Nephron progenitor cell (in vitro differentiated cells): ENCODE data around the gene SFXN5.
A peak's percentile ranks its signal among the peaks of the same experiment; 100 is the strongest.

Experiments used
- DNase-seq: peaks from one replicate; pipeline ENCODE4 v3.0.0; 2021
- H3K27ac Mint-ChIP-seq: 2 replicates; pipeline ENCODE4 v1.8.0; 2021; ENCODE audit warnings: mild to moderate bottlenecking, moderate library complexity, mixed read lengths
- H3K27me3 Mint-ChIP-seq: 2 replicates; pipeline ENCODE4 v1.8.0; 2021; ENCODE audit warnings: mild to moderate bottlenecking, low read depth, mixed read lengths; ENCODE audit not compliant: poor library complexity
- H3K36me3 Mint-ChIP-seq: 2 replicates; pipeline ENCODE4 v1.8.0; 2021; ENCODE audit warnings: low read depth, mixed read lengths
- H3K4me1 Mint-ChIP-seq: 2 replicates; pipeline ENCODE4 v1.8.0; 2021; ENCODE audit warnings: mixed read lengths
- H3K4me3 Mint-ChIP-seq: 2 replicates; pipeline ENCODE4 v1.8.0; 2021; ENCODE audit warnings: mild to moderate bottlenecking, moderate library complexity, mixed read lengths
- H3K9me3 Mint-ChIP-seq: 2 replicates; pipeline ENCODE4 v1.8.0; 2021; ENCODE audit warnings: mild to moderate bottlenecking, moderate library complexity, mixed read lengths
- TF ChIP-seq, protein P1 (sequence below): fragments of 200-600 bp; sonication (generic); IDR thresholded peaks from 2 replicates; pipeline ENCODE4 v1.5.0; 2021; ENCODE audit warnings: antibody characterized with exemption

Gene SFXN5

DNA sequence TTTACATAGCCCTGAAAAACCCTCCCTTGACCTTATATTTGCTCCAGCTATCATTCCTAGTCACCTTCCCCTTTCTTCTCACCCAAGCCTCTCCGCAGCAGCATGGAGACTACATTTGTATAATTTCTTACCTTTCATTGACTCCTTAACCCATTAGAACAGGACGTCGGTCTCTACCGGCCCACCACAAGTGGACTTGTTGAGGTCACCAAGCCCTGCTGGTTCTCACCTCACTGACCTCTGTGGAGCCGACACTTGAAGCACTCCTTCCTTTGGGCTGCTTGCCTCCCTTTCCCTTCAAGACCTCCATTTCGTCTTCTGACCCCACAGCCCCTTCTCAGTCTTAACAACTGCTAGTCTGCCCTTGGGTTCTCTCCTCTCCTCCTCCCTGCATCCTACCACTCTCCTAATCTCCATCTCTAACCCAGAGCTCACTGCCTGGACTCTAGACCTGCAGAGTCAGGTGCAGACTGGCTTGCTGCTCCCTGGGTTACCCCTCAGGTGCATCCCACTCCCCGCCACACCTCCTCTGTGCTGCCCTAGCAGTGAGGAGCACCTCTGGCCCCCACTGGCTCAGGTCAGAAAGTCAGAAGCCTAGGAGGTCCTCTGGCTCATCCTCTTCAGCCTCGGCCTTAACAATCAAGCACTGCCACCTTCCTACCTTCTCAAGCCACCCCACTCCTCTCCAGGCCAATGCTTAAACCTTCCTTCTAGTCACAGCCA, 5.3 kb upstream of the SFXN5 start:
- H3K9me3 Mint-ChIP-seq, result no peaks in the 10 kb centered on the region
- H3K27me3 Mint-ChIP-seq, result peaks cover 23% of the 10 kb centered on the region
- TF ChIP-seq, protein P1, sequence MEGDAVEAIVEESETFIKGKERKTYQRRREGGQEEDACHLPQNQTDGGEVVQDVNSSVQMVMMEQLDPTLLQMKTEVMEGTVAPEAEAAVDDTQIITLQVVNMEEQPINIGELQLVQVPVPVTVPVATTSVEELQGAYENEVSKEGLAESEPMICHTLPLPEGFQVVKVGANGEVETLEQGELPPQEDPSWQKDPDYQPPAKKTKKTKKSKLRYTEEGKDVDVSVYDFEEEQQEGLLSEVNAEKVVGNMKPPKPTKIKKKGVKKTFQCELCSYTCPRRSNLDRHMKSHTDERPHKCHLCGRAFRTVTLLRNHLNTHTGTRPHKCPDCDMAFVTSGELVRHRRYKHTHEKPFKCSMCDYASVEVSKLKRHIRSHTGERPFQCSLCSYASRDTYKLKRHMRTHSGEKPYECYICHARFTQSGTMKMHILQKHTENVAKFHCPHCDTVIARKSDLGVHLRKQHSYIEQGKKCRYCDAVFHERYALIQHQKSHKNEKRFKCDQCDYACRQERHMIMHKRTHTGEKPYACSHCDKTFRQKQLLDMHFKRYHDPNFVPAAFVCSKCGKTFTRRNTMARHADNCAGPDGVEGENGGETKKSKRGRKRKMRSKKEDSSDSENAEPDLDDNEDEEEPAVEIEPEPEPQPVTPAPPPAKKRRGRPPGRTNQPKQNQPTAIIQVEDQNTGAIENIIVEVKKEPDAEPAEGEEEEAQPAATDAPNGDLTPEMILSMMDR, result no peak
- H3K36me3 Mint-ChIP-seq, result no peaks in the 10 kb centered on the region
- no peak overlapping the region for H3K4me3 Mint-ChIP-seq
- H3K4me1 Mint-ChIP-seq, result peaks cover 73% of the 10 kb centered on the region
- no peak overlapping the region for H3K27ac Mint-ChIP-seq
- DNase-seq, result no peak

DNA sequence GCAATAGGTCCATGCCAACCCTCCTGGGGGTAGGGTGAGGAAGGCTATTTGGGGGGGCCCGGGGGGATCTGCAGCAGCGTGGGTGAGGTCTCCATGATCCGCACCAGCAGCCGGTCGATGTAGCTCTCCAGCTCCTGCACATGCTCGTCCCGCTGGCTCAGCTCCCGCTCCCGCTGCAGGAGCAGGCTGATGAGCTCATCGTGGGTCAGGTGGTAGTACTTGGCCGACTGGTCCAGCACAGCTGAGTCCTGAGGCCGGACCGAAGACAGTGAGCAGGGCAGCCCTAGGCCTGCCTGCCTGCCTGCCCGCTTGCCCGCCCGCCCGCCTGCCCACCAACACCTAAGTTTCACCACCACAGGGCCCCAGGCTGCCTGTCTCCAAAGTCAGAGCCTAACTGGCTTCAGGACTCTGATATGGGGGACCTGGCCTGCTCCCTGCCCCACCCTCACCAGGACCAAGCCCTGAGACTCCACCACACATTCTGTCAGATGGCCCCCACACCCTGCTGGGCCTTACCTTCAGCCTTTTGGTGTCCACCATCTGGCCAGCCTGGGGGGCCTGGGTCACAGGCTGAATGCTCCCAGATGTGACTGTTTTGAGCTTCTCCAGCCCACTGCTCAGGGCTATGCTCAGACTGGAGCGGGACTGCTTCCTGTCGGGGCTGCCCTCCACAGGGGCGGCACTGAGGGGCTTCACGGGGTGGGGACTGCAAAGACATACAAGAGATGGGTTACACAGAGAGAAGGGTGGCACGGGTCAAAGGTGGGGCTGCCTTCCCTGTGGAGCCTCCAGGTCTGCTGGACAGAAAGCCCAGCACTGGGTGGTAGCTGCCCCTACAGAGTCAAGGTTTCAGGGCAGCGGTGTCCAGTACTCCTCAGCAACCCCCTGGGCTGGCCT, 4.2 kb upstream of the SFXN5 start:
- TF ChIP-seq, protein P1, result no peak
- H3K27me3 Mint-ChIP-seq, result peaks cover 23% of the 10 kb centered on the region
- no peaks in the 10 kb centered on the region for H3K36me3 Mint-ChIP-seq
- H3K4me3 Mint-ChIP-seq, result no peak overlapping the region
- no peaks in the 10 kb centered on the region for H3K9me3 Mint-ChIP-seq
- DNase-seq, result no peak
- H3K4me1 Mint-ChIP-seq, result peaks cover 64% of the 10 kb centered on the region
- H3K27ac Mint-ChIP-seq, result no peak overlapping the region

DNA sequence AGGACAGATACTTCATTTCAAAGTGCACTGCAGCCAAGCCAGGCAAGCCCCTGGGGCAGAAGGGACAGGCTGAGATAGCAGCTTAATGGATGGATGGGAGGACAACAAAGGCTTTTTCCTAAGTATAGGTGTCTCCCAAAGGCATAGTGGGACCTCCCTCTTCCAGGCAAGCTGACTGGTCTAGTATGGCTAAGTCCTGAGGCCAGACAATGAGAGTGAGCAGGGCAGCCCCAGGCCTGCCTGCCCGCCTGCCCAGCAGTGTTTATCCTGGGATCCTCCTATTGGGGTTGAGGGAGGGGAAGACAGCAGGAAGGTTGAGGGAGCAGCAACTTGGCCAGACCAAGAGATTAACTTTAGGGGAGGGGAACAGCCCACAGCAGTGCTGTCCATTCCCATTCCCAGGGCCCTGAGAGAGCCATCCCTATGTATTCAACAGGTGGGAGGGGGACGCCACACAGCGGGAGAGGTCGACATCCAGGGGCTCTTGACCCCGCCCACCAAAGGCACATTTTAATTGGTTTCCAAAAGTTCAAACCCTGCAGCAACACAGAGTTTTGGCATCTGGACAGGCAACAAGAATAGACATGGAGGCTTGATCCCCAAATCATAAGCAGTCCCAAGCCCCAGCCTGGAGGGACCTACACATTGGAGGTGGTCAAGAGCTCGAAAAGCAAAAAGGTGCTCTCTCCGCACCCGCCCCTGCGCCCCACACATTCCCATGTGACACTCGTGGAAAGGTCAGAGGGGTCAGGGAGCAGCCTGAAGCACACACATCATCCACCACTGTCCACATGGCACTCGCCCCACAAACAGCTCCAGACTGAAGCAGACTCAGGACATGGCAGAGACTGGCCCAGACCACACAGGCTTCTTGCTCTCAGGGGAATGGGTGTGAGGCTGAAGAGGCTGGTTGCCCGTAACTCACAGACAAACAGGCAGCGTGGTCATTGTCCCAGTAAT, 2.9 kb upstream of the SFXN5 start:
- no peaks in the 10 kb centered on the region for H3K36me3 Mint-ChIP-seq
- H3K4me3 Mint-ChIP-seq, result no peak overlapping the region
- H3K9me3 Mint-ChIP-seq, result no peaks in the 10 kb centered on the region
- H3K27me3 Mint-ChIP-seq, result peaks cover 28% of the 10 kb centered on the region
- TF ChIP-seq, protein P1, result no peak
- no peak for DNase-seq
- H3K4me1 Mint-ChIP-seq, result peaks cover 69% of the 10 kb centered on the region
- H3K27ac Mint-ChIP-seq, result peak overlapping the region; percentile 36

DNA sequence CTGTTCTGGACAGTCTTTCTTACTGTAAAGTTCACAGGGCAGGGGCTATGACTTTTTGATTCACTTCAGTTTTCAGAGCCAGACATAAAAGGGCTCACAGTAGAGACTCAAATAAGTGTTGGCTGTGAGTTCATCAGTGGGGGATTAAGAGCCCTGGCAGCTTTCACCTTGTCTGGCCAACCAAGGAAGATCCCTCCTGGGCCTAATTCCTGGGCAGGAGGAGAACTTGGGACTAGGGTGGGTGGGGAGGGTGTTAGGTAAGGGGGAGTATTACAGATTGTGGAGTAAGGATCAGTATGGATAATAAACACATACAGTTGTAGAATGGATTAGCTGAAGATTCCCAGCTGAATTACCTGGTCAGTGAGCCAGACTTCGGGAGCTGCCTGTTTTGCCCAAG, 904 bp upstream of the SFXN5 start:
- Mint-ChIP-seq H3K9me3 (no peaks in the 10 kb centered on the region), H3K36me3 (no peaks in the 10 kb centered on the region), H3K4me1 (peaks cover 63% of the 10 kb centered on the region), H3K27ac (no peak overlapping the region), H3K4me3 (peak overlapping the region; percentile 88), H3K27me3 (peaks cover 24% of the 10 kb centered on the region)
- no peak for DNase-seq
- TF ChIP-seq, protein P1, result no peak

DNA sequence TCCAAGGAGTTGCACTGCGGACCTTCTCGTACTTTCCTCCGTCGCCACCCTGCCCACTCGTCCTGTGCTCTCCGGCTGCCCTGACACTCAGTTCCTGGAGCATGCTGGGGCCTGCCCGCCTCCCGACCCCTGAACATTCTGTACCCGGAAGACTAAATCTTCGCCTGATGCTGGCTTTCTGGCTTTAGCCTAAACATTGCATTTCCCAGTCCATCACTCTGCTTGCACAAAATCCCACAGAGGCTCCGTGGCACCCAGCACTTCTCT, 550 bp upstream of the SFXN5 start:
- Mint-ChIP-seq H3K4me3 (peak overlapping the region; percentile 88), H3K4me1 (peaks cover 60% of the 10 kb centered on the region), H3K27ac (no peak overlapping the region), H3K27me3 (peaks cover 22% of the 10 kb centered on the region), H3K9me3 (no peaks in the 10 kb centered on the region), H3K36me3 (no peaks in the 10 kb centered on the region)
- TF ChIP-seq, protein P1, result no peak
- no peak for DNase-seq
